A549 (cell line): ENCODE data around the gene GOLGA6L9.
"Not testable (repeated sequence)": the region's sequence is repeated elsewhere in the genome, so short reads cannot be mapped to it uniquely, and the experiment has no call there.

Experiments
- CTCF ChIP-seq: fragments of >200 bp; sonication (Bioruptor Twin); formaldehyde crosslinking; IDR thresholded peaks from 3 replicates; pipeline ENCODE4 v1.5.1; 2016
- EP300 ChIP-seq, 2 experiments: fragments of >200 bp; sonication (Bioruptor Twin); formaldehyde crosslinking; IDR thresholded peaks; 2 replicates in 1 of 2; 3 replicates in 1 of 2; pipeline ENCODE4 v1.6.1; 2016 to 2017
- ESRRA ChIP-seq: fragments of 150-350 bp; IDR thresholded peaks from 2 replicates; pipeline ENCODE4 v1.6.1; 2014; ENCODE audit warnings: mild to moderate bottlenecking, low read length, borderline replicate concordance
- POLR2A ChIP-seq: IDR thresholded peaks from 2 replicates; pipeline ENCODE4 v1.6.1; 2012; ENCODE audit warnings: mild to moderate bottlenecking, low read length
- POLR2AphosphoS2 ChIP-seq: conservative IDR thresholded peaks from 2 replicates; pipeline ENCODE4 v1.6.1; 2012; ENCODE audit warnings: low read length, improper control_type of control experiment, inconsistent platforms
- RAD21 ChIP-seq, 2 experiments: fragments of >200 bp in 1 of 2; sonication (Bioruptor Twin) in 1 of 2; formaldehyde crosslinking in 1 of 2; IDR thresholded peaks in 1 of 2; conservative IDR thresholded peaks in 1 of 2; 2 replicates in 1 of 2; 3 replicates in 1 of 2; pipeline ENCODE4 v1.6.1; 2012 to 2018; ENCODE audit warnings: inconsistent platforms in 1 of 2
- REST ChIP-seq: fragments of 200-600 bp; sonication (generic); IDR thresholded peaks from 2 replicates; pipeline ENCODE4 v1.6.1; 2016; ENCODE audit warnings: antibody characterized with exemption, mild to moderate bottlenecking, moderate library complexity
- SMC3 ChIP-seq: fragments of >200 bp; sonication (Bioruptor Twin); formaldehyde crosslinking; IDR thresholded peaks from 3 replicates; pipeline ENCODE4 v1.6.1; 2018; ENCODE audit warnings: inconsistent platforms

GRCh38 chr15:82472269-82472982 is 42.8 kb downstream of the GOLGA6L9 start:
- TF ChIP-seq CTCF; SMC3; EP300 (IDR thresholded peaks at IDR 0.05); POLR2AphosphoS2; REST; POLR2A; ESRRA; RAD21 (conservative IDR thresholded peaks at IDR 0.05 in 1 of 2, IDR thresholded peaks at IDR 0.05 in 1 of 2): not testable (repeated sequence)
